Testis (tissue), 3 donors: ENCODE data around the gene AFAP1. TPM values are rescaled to one million over a fixed set of nuclear protein-coding genes. Genes with fewer than 3 reads are reported as not detected.
A peak's percentile ranks its signal among the peaks of the same experiment; 100 is the strongest.

Experiments
- DNase-seq: peaks from one replicate; pipeline ENCODE4 v3.0.0-alpha.2; 2019
- H3K27ac ChIP-seq, 2 donors: fragments of 200-600 bp; sonication (generic); one replicate each; pipeline ENCODE4 v1.5.1; 2019
- H3K27me3 ChIP-seq: fragments of 200-600 bp; sonication (generic); one replicate; pipeline ENCODE4 v1.5.1; 2019
- H3K36me3 ChIP-seq: fragments of 200-600 bp; sonication (generic); one replicate; pipeline ENCODE4 v1.5.1; 2017; ENCODE audit warnings: low read depth; ENCODE audit errors: missing control alignments
- H3K4me1 ChIP-seq: fragments of 200-600 bp; sonication (generic); one replicate; pipeline ENCODE4 v1.5.1; 2019
- H3K4me3 ChIP-seq, 2 donors: fragments of 200-600 bp; sonication (generic); one replicate each; pipeline ENCODE4 v1.5.1; 2017 to 2019
- H3K9me3 ChIP-seq: fragments of 200-600 bp; sonication (generic); one replicate; pipeline ENCODE4 v1.5.1; 2017
- CTCF ChIP-seq, 3 experiments: fragments of 450-650 bp in 2 of 3; fragments of 200-600 bp in 1 of 3; sonication (generic) in 1 of 3; IDR thresholded peaks; one replicate each; pipeline ENCODE4 v1.5.1; 2016 to 2019; ENCODE audit warnings: antibody characterized with exemption in 3 of 3, mild to moderate bottlenecking in 2 of 3, moderate library complexity in 1 of 3
- POLR2A ChIP-seq: fragments of 450-650 bp; IDR thresholded peaks from one replicate; pipeline ENCODE4 v1.6.1; 2017; ENCODE audit warnings: antibody characterized with exemption, mild to moderate bottlenecking, moderate library complexity
- WGBS, 2 donors: methylation state at CpG; one replicate each; pipeline ENCODE4 v1.1.5; 2018; 5-methylcytosine and 5-hydroxymethylcytosine counted together
- intact Hi-C: fragments of 100-400 bp; cut with DNase I; formaldehyde crosslinking; loops from one replicate; pipeline ENCODE4 v1.15.1; 2023; ENCODE audit warnings: low total_unique reads
- polyA plus RNA-seq: library from polyadenylated mRNA; stranded (reverse); fragments of 350-450 nt; fragmentation: Illumina TruSeq; extraction: RNeasy Lipid Tissue Mini Kit (QIAGEN cat#74804); gene quantifications from one replicate; pipeline ENCODE4 v1.2.3, GENCODE V29; 2014; ENCODE audit warnings: low read depth, low replicate concordance; ENCODE audit not compliant: insufficient read depth
- total RNA-seq, 2 donors: library from RNA; depleted of rRNA; stranded (reverse); fragments of >200 nt; gene quantifications; one replicate each; pipeline ENCODE4 v1.2.3, GENCODE V29; 2016

Gene AFAP1
- total and polyA plus RNA-seq, 3 donors from 2014 or later: 23.1 to 52.4 (median 51.4) TPM

DNA sequence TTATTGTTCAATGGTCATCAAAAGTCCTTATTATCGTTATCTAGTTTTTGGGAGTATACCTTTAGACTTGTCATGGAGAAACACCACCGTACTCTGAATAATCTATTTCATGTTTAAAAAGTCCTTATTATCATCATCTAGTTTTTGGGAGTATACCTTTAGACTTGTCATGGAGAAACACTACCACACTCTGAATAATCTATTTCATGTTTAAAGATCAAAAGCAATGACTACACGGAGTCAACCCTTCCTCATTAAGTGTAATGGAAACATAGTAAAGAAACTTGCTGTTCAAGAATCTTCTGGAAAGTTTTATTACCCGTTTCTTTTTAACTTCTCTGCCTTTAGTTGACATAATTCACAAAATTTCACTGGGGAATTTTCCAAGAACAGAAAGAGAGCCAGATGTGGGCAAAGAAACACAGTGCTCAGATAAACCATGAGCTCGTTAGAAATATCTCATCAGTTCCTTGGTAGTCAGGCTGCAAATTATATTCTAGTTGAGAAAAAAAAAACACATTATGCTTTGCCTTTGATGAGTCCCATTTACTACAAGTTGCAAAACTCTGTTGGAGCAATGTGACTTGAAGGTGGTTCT is 158.8 kb downstream of the AFAP1 start:
- Histone ChIP-seq H3K9me3 (no peaks in the 10 kb centered on the region), H3K36me3 (no peaks in the 10 kb centered on the region), H3K4me1 (peaks cover 18% of the 10 kb centered on the region), H3K4me3 (no peak overlapping the region), H3K27me3 (no peaks in the 10 kb centered on the region), H3K27ac (peak overlapping the region in 1 of 2 donors; percentile 59)
- no peak for DNase-seq
- no peak for TF ChIP-seq POLR2A
- TF ChIP-seq CTCF (IDR thresholded peaks at IDR 0.05): no peak
- intact Hi-C loops: no loop called here
- 62 to 67% methylated on average over 5 of the region's 5 CpGs for WGBS, 2 donors

GRCh38 chr4:7779432-7779768 is 160.3 kb downstream of the AFAP1 start:
- WGBS, 2 donors: 49 to 54% methylated on average over 5 of the region's 5 CpGs
- TF ChIP-seq CTCF (IDR thresholded peaks at IDR 0.05): no peak
- no peak for TF ChIP-seq POLR2A
- Histone ChIP-seq H3K27ac (no peak overlapping the region), H3K4me3 (no peak overlapping the region), H3K27me3 (no peaks in the 10 kb centered on the region), H3K4me1 (peaks cover 18% of the 10 kb centered on the region), H3K9me3 (no peaks in the 10 kb centered on the region), H3K36me3 (no peaks in the 10 kb centered on the region)
- peak; percentile 33 for DNase-seq
- intact Hi-C loops: no loop called here

DNA sequence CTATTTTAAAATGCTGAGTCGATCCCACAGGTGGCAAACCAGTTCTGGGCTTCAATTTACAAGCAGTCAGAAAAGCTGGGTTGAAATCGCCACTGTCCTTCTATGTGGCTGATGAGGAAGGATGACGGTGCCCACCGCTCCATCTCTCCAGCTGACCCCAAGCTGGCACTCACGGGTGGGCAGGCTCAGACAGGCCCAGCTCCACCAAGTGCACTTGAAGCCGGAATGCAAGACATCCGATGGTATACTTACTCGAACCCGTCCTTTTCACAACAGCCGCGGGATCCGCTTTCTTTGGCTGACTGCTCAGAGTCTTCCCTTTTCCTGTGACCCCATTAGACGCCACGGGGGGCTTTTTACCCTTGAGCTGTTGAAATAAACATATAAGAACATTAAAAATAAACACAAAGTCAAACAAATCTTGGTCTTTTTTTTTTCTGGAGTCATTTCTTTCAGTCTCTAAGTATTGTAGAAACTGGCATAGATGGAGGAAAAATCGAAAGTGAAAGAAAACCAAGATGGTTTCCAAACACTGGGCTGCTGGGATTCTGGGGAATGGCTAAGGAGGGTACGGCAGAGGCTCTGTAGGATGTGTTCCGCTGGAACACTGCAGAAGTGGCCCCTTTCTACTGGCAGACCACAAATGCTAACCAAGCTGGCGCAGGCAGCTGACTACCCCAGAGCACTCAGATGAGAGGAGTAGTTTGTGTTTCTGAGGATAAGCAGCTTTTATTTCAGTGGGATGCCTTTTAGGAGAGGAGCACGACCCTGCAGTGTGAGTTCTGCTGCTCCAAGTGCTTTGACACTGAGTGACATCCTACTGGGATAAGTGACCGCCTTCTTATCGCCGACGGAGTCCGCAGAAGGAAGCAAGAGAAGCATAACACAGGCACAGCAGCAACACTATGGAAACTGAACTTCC is 160.9 kb downstream of the AFAP1 start:
- no peaks in the 10 kb centered on the region for H3K9me3 ChIP-seq
- peaks cover 18% of the 10 kb centered on the region for H3K4me1 ChIP-seq
- intact Hi-C loops: no loop called here
- 69 to 76% methylated on average over 24 of the region's 24 CpGs for WGBS, 2 donors
- TF ChIP-seq POLR2A (no peak), CTCF (IDR thresholded peaks at IDR 0.05) (no peak)
- peak overlapping the region; percentile 21 to 54 for H3K27ac ChIP-seq
- no peak for DNase-seq
- H3K36me3 ChIP-seq: no peaks in the 10 kb centered on the region
- H3K27me3 ChIP-seq: no peaks in the 10 kb centered on the region
- no peak overlapping the region for H3K4me3 ChIP-seq

DNA sequence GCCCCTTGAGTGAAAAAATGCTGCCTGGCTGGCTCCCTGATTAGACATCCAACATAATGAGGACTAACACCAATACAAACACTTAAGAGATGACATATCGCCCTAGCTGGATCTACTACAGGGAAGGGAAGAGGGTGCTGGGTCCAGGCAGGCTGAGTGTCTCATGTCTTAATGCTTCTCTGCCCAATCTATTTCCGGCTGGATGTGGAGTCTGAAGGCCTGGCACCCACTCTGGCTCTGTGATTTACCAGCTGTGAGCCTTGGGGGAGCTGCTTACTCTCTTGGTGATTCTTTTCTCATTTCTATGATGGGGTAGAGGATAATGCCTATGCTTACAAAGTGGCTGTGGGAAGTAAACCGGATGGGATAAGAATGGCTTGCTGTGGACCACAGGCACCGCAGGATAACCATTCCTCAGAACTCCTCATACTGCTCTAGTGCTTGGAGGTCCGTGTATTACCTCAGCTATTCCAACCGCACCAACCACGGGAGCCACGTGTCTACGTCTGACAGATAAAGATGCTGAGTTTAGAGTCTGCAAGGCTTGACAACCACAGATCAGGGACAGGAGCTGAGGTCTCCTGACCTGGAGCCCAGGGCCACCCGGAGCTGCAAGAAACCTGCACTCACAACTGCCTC is 161.7 kb downstream of the AFAP1 start:
- intact Hi-C loops: no loop called here
- Histone ChIP-seq H3K27ac (no peak overlapping the region), H3K4me1 (peaks cover 18% of the 10 kb centered on the region), H3K27me3 (no peaks in the 10 kb centered on the region), H3K9me3 (no peaks in the 10 kb centered on the region), H3K4me3 (no peak overlapping the region), H3K36me3 (no peaks in the 10 kb centered on the region)
- WGBS, 2 donors: 94 to 98% methylated on average over 10 of the region's 10 CpGs
- no peak for DNase-seq
- TF ChIP-seq CTCF (IDR thresholded peaks at IDR 0.05) (no peak), POLR2A (no peak)
